ENCODE measurements around the gene LILRB4.
"Not testable (repeated sequence)": the region's sequence is repeated elsewhere in the genome, so short reads cannot be mapped to it uniquely, and the experiment has no call there.

The LILRB4 gene

GRCh38 chr19:54694648-54695047 is 31.9 kb downstream of the LILRB4 start:
- DNase-seq (ENCODE audit: low read depth in 2 of 2): no peak

GRCh38 chr19:54696117-54696548 is 33.3 kb downstream of the LILRB4 start:
- no peak for DNase-seq (ENCODE audit: low read depth in 2 of 2)

- no peak for DNase-seq (ENCODE audit: low read depth in 2 of 2)
Observed at GRCh38 chr19:54696766-54697165, 34.0 kb downstream of the LILRB4 start.

- DNase-seq (ENCODE audit: low read depth in 2 of 2): not testable (repeated sequence)
Observed at GRCh38 chr19:54697716-54698115, 34.9 kb downstream of the LILRB4 start.

- DNase-seq (ENCODE audit: low read depth in 2 of 2): no peak
Observed at GRCh38 chr19:54704928-54705327, 42.1 kb downstream of the LILRB4 start.

GRCh38 chr19:54707962-54708361 is 45.2 kb downstream of the LILRB4 start:
- no peak for DNase-seq (ENCODE audit: low read depth in 2 of 2)

- DNase-seq (ENCODE audit: low read depth in 2 of 2): no peak
Observed at GRCh38 chr19:54708781-54709180, 46.0 kb downstream of the LILRB4 start.

- no peak for DNase-seq (ENCODE audit: low read depth in 2 of 2)
Observed at GRCh38 chr19:54709212-54709948, 46.6 kb downstream of the LILRB4 start.

- DNase-seq (ENCODE audit: low read depth in 2 of 2): not testable (repeated sequence)
Observed at GRCh38 chr19:54709956-54710355, 47.2 kb downstream of the LILRB4 start.
